ENCODE data around the gene PAPOLG.

The PAPOLG gene

GRCh38 chr2:60738679-60739078 is 17.4 kb upstream of the PAPOLG start:
- Histone ChIP-seq H3K4me1 (ENCODE audit: control insufficient read depth, insufficient read depth, low read length) (peaks cover 7% of the 10 kb centered on the region), H3K27me3 (ENCODE audit: control insufficient read depth in 1 of 2, insufficient read depth in 2 of 2, low read length in 2 of 2) (peaks cover 7 to 14% of the 10 kb centered on the region in 2 donors), H3K9ac (ENCODE audit: low read length in 2 of 2) (no peak overlapping the region), H3K36me3 (ENCODE audit: control insufficient read depth in 2 of 2, insufficient read depth in 2 of 2, low read length in 2 of 2) (no peaks in the 10 kb centered on the region), H3K9me3 (ENCODE audit: control insufficient read depth in 2 of 2, low read length in 2 of 2) (peaks cover 0 to 3% of the 10 kb centered on the region in 2 donors), H3K27ac (ENCODE audit: low read length) (no peak overlapping the region), H3K4me3 (ENCODE audit: low read length in 2 of 2) (no peak overlapping the region)

DNA sequence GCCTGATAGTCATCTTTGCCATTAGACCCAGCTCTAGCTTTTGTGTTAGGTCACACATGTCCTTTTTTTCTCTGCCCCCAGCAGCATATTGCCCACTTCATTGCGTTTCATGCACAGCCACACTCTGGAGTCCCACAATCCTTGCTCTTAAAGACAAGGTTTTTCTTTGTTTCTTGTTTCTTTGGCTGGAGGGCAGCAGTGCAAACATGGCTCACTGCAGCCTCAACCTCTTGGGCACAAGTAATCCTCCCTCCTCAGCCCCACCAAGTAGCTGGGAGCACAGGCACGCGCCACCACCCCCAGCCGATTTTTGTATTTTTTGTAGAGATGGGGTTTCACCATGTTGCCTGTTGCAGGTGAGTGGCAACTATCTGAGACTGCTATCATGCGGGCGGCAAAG is 16.9 kb upstream of the PAPOLG start:
- Histone ChIP-seq H3K36me3 (ENCODE audit: control insufficient read depth in 2 of 2, insufficient read depth in 2 of 2, low read length in 2 of 2) (no peaks in the 10 kb centered on the region), H3K27me3 (ENCODE audit: control insufficient read depth in 1 of 2, insufficient read depth in 2 of 2, low read length in 2 of 2) (peaks cover 7 to 14% of the 10 kb centered on the region in 2 donors), H3K4me1 (ENCODE audit: control insufficient read depth, insufficient read depth, low read length) (peaks cover 7% of the 10 kb centered on the region), H3K4me3 (ENCODE audit: low read length in 2 of 2) (no peak overlapping the region), H3K9me3 (ENCODE audit: control insufficient read depth in 2 of 2, low read length in 2 of 2) (peaks cover 0 to 3% of the 10 kb centered on the region in 2 donors), H3K27ac (ENCODE audit: low read length) (no peak overlapping the region), H3K9ac (ENCODE audit: low read length in 2 of 2) (no peak overlapping the region)

DNA sequence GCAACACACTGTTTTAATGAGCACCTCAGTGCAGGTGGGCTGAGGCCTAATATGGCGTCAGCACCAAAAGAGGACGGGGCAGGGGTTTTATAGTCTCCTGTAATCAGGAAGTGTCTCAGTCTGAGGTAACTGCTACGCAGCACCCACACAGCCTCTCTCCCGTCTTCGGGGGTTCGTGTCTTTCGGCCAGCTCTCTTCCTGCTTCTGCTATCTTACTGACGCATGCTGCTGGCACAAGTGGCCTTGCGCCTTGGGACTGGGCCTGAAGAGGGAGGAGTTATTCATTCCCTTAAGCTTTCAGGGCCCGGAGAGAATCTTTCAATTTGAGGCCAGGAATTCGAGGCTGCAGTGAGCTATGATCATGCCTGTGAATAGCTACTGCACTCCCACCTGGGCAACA is 14.5 kb upstream of the PAPOLG start:
- Histone ChIP-seq H3K4me1 (ENCODE audit: control insufficient read depth, insufficient read depth, low read length) (no peaks in the 10 kb centered on the region), H3K36me3 (ENCODE audit: control insufficient read depth in 2 of 2, insufficient read depth in 2 of 2, low read length in 2 of 2) (no peaks in the 10 kb centered on the region)

GRCh38 chr2:60742419-60742818 is 13.6 kb upstream of the PAPOLG start:
- Histone ChIP-seq H3K9me3 (ENCODE audit: control insufficient read depth in 2 of 2, low read length in 2 of 2) (peaks cover 0 to 3% of the 10 kb centered on the region in 2 donors), H3K36me3 (ENCODE audit: control insufficient read depth in 2 of 2, insufficient read depth in 2 of 2, low read length in 2 of 2) (no peaks in the 10 kb centered on the region), H3K4me3 (ENCODE audit: low read length in 2 of 2) (no peak overlapping the region), H3K27me3 (ENCODE audit: control insufficient read depth in 1 of 2, insufficient read depth in 2 of 2, low read length in 2 of 2) (peaks cover 5 to 13% of the 10 kb centered on the region in 2 donors), H3K4me1 (ENCODE audit: control insufficient read depth, insufficient read depth, low read length) (no peaks in the 10 kb centered on the region), H3K27ac (ENCODE audit: low read length) (no peak overlapping the region), H3K9ac (ENCODE audit: low read length in 2 of 2) (no peak overlapping the region)

More for the DNA sequence above, 14.5 kb upstream of the PAPOLG start:
- Histone ChIP-seq H3K9me3 (ENCODE audit: control insufficient read depth in 2 of 2, low read length in 2 of 2) (peaks cover 0 to 3% of the 10 kb centered on the region in 2 donors), H3K4me3 (ENCODE audit: low read length in 2 of 2) (no peak overlapping the region), H3K27ac (ENCODE audit: low read length) (no peak overlapping the region), H3K27me3 (ENCODE audit: control insufficient read depth in 1 of 2, insufficient read depth in 2 of 2, low read length in 2 of 2) (peaks cover 5 to 16% of the 10 kb centered on the region in 2 donors), H3K9ac (ENCODE audit: low read length in 2 of 2) (no peak overlapping the region)

- Histone ChIP-seq H3K4me1 (ENCODE audit: control insufficient read depth, insufficient read depth, low read length) (no peaks in the 10 kb centered on the region), H3K27ac (ENCODE audit: low read length) (no peak overlapping the region), H3K9me3 (ENCODE audit: control insufficient read depth in 2 of 2, low read length in 2 of 2) (no peaks in the 10 kb centered on the region), H3K4me3 (ENCODE audit: low read length in 2 of 2) (no peak overlapping the region), H3K27me3 (ENCODE audit: control insufficient read depth in 1 of 2, insufficient read depth in 2 of 2, low read length in 2 of 2) (peaks cover 0 to 4% of the 10 kb centered on the region in 2 donors), H3K9ac (ENCODE audit: low read length in 2 of 2) (no peak overlapping the region), H3K36me3 (ENCODE audit: control insufficient read depth in 2 of 2, insufficient read depth in 2 of 2, low read length in 2 of 2) (no peaks in the 10 kb centered on the region)
Measured at GRCh38 chr2:60745330-60745729, 10.7 kb upstream of the PAPOLG start.

GRCh38 chr2:60745761-60746160 is 10.3 kb upstream of the PAPOLG start:
- Histone ChIP-seq H3K36me3 (ENCODE audit: control insufficient read depth in 2 of 2, insufficient read depth in 2 of 2, low read length in 2 of 2) (no peaks in the 10 kb centered on the region), H3K4me1 (ENCODE audit: control insufficient read depth, insufficient read depth, low read length) (no peaks in the 10 kb centered on the region), H3K9me3 (ENCODE audit: control insufficient read depth in 2 of 2, low read length in 2 of 2) (no peaks in the 10 kb centered on the region), H3K4me3 (ENCODE audit: low read length in 2 of 2) (no peak overlapping the region), H3K27me3 (ENCODE audit: control insufficient read depth in 1 of 2, insufficient read depth in 2 of 2, low read length in 2 of 2) (peaks cover 0 to 2% of the 10 kb centered on the region in 2 donors), H3K27ac (ENCODE audit: low read length) (no peak overlapping the region), H3K9ac (ENCODE audit: low read length in 2 of 2) (no peak overlapping the region)

GRCh38 chr2:60746318-60746717 is 9.8 kb upstream of the PAPOLG start:
- Histone ChIP-seq H3K27me3 (ENCODE audit: control insufficient read depth in 1 of 2, insufficient read depth in 2 of 2, low read length in 2 of 2) (peaks cover 0 to 2% of the 10 kb centered on the region in 2 donors), H3K4me3 (ENCODE audit: low read length in 2 of 2) (no peak overlapping the region), H3K9ac (ENCODE audit: low read length in 2 of 2) (no peak overlapping the region), H3K36me3 (ENCODE audit: control insufficient read depth in 2 of 2, insufficient read depth in 2 of 2, low read length in 2 of 2) (no peaks in the 10 kb centered on the region), H3K9me3 (ENCODE audit: control insufficient read depth in 2 of 2, low read length in 2 of 2) (no peaks in the 10 kb centered on the region), H3K4me1 (ENCODE audit: control insufficient read depth, insufficient read depth, low read length) (no peaks in the 10 kb centered on the region), H3K27ac (ENCODE audit: low read length) (no peak overlapping the region)

DNA sequence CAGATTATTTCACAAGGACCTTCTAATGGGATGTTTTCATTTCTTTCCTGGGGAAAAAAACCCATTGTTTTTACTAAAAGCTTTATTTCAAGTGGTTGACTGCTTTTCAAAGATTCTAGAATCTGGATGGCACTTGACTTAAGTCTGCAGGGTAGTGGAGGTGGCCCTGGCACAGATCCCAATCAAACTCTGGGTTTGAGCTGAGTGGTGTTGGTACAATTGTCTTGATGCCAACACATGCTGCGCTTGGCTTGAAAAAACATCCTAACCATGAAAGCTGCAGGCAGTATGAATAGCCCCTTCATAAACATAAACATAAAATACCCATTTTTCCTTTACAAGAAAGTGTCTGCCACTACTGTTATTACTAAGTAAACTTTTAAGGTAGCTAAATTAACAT is 3.6 kb downstream of the PAPOLG start:
- no peak overlapping the region for H3K27ac ChIP-seq (ENCODE audit: low read length)
- no peak overlapping the region for H3K4me3 ChIP-seq (ENCODE audit: low read length in 2 of 2)
- H3K27me3 ChIP-seq (ENCODE audit: control insufficient read depth in 1 of 2, insufficient read depth in 2 of 2, low read length in 2 of 2): no peaks in the 10 kb centered on the region
- H3K9me3 ChIP-seq (ENCODE audit: control insufficient read depth in 2 of 2, low read length in 2 of 2): no peaks in the 10 kb centered on the region
- no peak overlapping the region for H3K9ac ChIP-seq (ENCODE audit: low read length in 2 of 2)
- H3K36me3 ChIP-seq (ENCODE audit: control insufficient read depth in 2 of 2, insufficient read depth in 2 of 2, low read length in 2 of 2): peaks cover 16 to 17% of the 10 kb centered on the region in 2 donors
- peaks cover 4% of the 10 kb centered on the region for H3K4me1 ChIP-seq (ENCODE audit: control insufficient read depth, insufficient read depth, low read length)

DNA sequence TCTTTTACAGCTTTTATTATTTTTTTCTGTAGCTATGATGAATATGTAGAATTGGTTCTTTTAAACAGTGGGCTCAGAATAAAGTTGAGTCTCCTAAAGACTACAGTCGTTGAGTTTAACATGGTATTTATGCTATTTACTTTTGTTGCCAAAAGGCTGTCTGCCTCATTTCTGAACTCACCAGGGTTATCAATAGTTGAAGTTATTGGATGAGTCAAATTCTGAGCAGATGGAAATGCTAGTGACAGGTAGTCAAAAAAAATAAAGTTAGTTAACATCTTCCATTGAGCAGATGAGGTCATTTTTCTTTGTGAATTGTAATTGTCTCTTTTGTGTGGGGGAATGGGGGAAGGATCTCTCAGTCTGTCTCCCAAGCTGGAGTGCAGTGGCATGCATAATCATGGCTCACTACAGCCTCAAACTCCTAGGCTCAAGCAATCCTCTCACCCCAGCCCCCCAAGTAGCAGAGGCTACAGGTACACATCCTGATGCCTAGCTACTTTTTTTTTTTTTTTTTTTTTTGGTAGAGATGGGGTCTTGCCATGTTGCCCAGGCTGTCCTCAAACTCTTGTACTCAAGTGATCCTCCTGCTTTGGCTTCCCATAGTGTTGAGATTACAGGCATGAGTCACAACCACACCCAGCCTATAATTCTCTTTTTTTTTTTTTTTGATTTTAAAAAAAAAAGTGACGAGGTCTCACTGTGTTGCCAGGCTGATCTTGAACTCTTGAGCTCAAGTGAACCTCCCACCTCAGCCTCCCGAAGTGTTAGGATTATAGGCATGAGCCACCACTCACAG is 8.9 kb downstream of the PAPOLG start:
- no peak overlapping the region for H3K4me3 ChIP-seq (ENCODE audit: low read length in 2 of 2)
- no peaks in the 10 kb centered on the region for H3K27me3 ChIP-seq (ENCODE audit: control insufficient read depth in 1 of 2, insufficient read depth in 2 of 2, low read length in 2 of 2)
- no peak overlapping the region for H3K27ac ChIP-seq (ENCODE audit: low read length)
- H3K9ac ChIP-seq (ENCODE audit: low read length in 2 of 2): no peak overlapping the region
- no peaks in the 10 kb centered on the region for H3K4me1 ChIP-seq (ENCODE audit: control insufficient read depth, insufficient read depth, low read length)
- no peaks in the 10 kb centered on the region for H3K9me3 ChIP-seq (ENCODE audit: control insufficient read depth in 2 of 2, low read length in 2 of 2)
- peaks cover 26 to 39% of the 10 kb centered on the region in 2 donors for H3K36me3 ChIP-seq (ENCODE audit: control insufficient read depth in 2 of 2, insufficient read depth in 2 of 2, low read length in 2 of 2)

GRCh38 chr2:60766283-60766682 is 10.2 kb downstream of the PAPOLG start:
- no peaks in the 10 kb centered on the region for H3K9me3 ChIP-seq (ENCODE audit: control insufficient read depth in 2 of 2, low read length in 2 of 2)
- no peaks in the 10 kb centered on the region for H3K27me3 ChIP-seq (ENCODE audit: control insufficient read depth in 1 of 2, insufficient read depth in 2 of 2, low read length in 2 of 2)
- peaks cover 19 to 36% of the 10 kb centered on the region in 2 donors for H3K36me3 ChIP-seq (ENCODE audit: control insufficient read depth in 2 of 2, insufficient read depth in 2 of 2, low read length in 2 of 2)
- H3K4me1 ChIP-seq (ENCODE audit: control insufficient read depth, insufficient read depth, low read length): no peaks in the 10 kb centered on the region
- no peak overlapping the region for H3K27ac ChIP-seq (ENCODE audit: low read length)
- no peak overlapping the region for H3K4me3 ChIP-seq (ENCODE audit: low read length in 2 of 2)
- H3K9ac ChIP-seq (ENCODE audit: low read length in 2 of 2): no peak overlapping the region

GRCh38 chr2:60771508-60771907 is 15.4 kb downstream of the PAPOLG start:
- Histone ChIP-seq H3K36me3 (ENCODE audit: control insufficient read depth in 2 of 2, insufficient read depth in 2 of 2, low read length in 2 of 2) (peaks cover 24 to 42% of the 10 kb centered on the region in 2 donors), H3K4me1 (ENCODE audit: control insufficient read depth, insufficient read depth, low read length) (no peaks in the 10 kb centered on the region), H3K27ac (ENCODE audit: low read length) (no peak overlapping the region)

More at GRCh38 chr2:60771508-60771907, 15.4 kb downstream of the PAPOLG start:
- no peak overlapping the region for H3K4me3 ChIP-seq (ENCODE audit: low read length in 2 of 2)
- no peaks in the 10 kb centered on the region for H3K27me3 ChIP-seq (ENCODE audit: control insufficient read depth in 1 of 2, insufficient read depth in 2 of 2, low read length in 2 of 2)
- H3K9ac ChIP-seq (ENCODE audit: low read length in 2 of 2): no peak overlapping the region
- H3K9me3 ChIP-seq (ENCODE audit: control insufficient read depth in 2 of 2, low read length in 2 of 2): no peaks in the 10 kb centered on the region

All from stomach smooth muscle (tissue), 2 donors.